ENCODE data around the gene OIP5. TPM values are rescaled to one million over a fixed set of nuclear protein-coding genes. Genes with fewer than 3 reads are reported as not detected.

Gene OIP5
- total RNA-seq, result 9.7 and 12.2 TPM in 2 replicates

DNA sequence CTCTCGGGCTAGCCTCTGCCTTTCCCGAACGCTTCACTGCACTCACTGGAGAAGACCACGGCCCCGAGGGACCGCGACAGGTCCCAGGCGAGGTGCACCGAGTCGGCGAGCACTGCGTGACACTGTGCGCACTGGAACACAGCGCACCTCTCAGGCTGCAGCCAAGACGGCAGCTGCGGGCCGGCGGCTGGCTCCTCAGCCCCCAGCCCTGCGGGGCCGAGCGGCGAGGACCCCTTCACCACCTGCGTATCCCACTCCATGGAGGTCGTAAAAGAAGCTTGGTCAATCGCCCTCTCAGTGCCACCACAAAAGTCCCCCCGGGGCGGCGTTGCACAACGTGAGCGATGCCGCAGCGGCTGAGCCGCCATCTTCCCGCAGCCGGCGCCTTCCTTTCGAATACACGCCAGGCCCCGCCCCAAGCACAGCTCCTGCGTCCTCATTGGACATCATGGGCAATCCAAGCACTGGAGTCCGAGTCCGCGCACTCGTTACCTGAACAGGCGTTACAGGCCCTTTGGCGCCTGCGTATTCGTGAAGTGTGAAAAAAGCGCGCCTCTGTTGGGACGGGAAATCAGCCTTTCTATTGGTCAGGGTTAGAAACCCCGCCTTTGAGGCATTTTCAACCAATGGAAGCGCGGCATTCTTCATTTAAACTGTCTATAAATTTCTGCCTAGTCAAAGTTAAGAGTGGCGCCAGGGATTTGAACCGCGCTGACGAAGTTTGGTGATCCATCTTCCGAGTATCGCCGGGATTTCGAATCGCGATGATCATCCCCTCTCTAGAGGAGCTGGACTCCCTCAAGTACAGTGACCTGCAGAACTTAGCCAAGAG is at the start of gene OIP5, which contains the start of gene NUSAP1:
Gene OIP5, minus strand, starts transcription at position 398 of the 832 bp plus-strand sequence. Its CDS starts 30 bp downstream, at position 368.
Gene NUSAP1, plus strand, starts transcription at position 688 of the 832 bp plus-strand sequence. Its CDS starts 77 bp downstream, at position 765.

Other genes with a start within 250 kb of the OIP5 start
- gene INO80, start 216.3 kb downstream of the OIP5 start, total RNA-seq, result 20.1 and 20.8 TPM in 2 replicates
- not detected in 2 replicates for gene EXD1, start 101.8 kb downstream of the OIP5 start, total RNA-seq
- gene CHP1, start 101.3 kb downstream of the OIP5 start, total RNA-seq, result 64.6 and 69.5 TPM in 2 replicates
- 69.5 and 109 TPM in 2 replicates for gene NUSAP1, start 290 bp upstream of the OIP5 start, total RNA-seq
- gene NDUFAF1, start 69.9 kb upstream of the OIP5 start, total RNA-seq, result 34.4 and 39.7 TPM in 2 replicates
- 12.2 and 14.6 TPM in 2 replicates for gene RTF1, start 84.5 kb upstream of the OIP5 start, total RNA-seq
- gene ITPKA, start 161.3 kb upstream of the OIP5 start, total RNA-seq, result 0.46 and 0.65 TPM in 2 replicates
- under 0.01 TPM in 1 of 2 replicates, not detected in the other for gene LTK, start 181.2 kb upstream of the OIP5 start, total RNA-seq
- gene RPAP1, start 211.7 kb upstream of the OIP5 start, total RNA-seq, result 18.7 and 39.3 TPM in 2 replicates
- gene TYRO3, start 226.6 kb upstream of the OIP5 start, total RNA-seq, result 6.2 and 7.1 TPM in 2 replicates

Data from epithelial cell of umbilical artery (primary cell).